Liver (tissue), 9 donors: ENCODE data around the gene MIDN. TPM values are rescaled to one million over a fixed set of nuclear protein-coding genes. Genes with fewer than 3 reads are reported as not detected.

ENCODE experiments used
- DNase-seq: peaks from one replicate; pipeline ENCODE4 v3.0.0-alpha.2; 2017; ENCODE audit warnings: low spot score
- H3K27ac ChIP-seq, 2 donors: one replicate each; pipeline ENCODE4 v1.7.0; 2013; ENCODE audit warnings: inconsistent platforms in 2 of 2, low read length in 2 of 2, control low read depth in 1 of 2, low read depth in 1 of 2, mild to moderate bottlenecking in 1 of 2
- H3K27me3 ChIP-seq, 4 donors: one replicate each; pipeline versions ENCODE4 v1.6.1 to v1.7.0; 2013; ENCODE audit warnings: low read length in 3 of 4, inconsistent platforms in 1 of 4, mild to moderate bottlenecking in 1 of 4, moderate library complexity in 1 of 4; ENCODE audit not compliant: control insufficient read depth in 4 of 4, insufficient read depth in 4 of 4
- H3K36me3 ChIP-seq, 4 donors: one replicate each; pipeline versions ENCODE4 v1.6.1 to v1.7.0; 2013; ENCODE audit warnings: low read length in 3 of 4, mild to moderate bottlenecking in 3 of 4, low read depth in 1 of 4, moderate library complexity in 1 of 4; ENCODE audit not compliant: control insufficient read depth in 4 of 4, insufficient read depth in 3 of 4
- H3K4me1 ChIP-seq, 4 donors: one replicate each; pipeline versions ENCODE4 v1.6.1 to v1.7.0; 2013; ENCODE audit warnings: low read length in 3 of 4, mild to moderate bottlenecking in 3 of 4, moderate library complexity in 1 of 4; ENCODE audit not compliant: control insufficient read depth in 4 of 4, insufficient read depth in 4 of 4
- H3K4me3 ChIP-seq, 3 donors: one replicate each; pipeline versions ENCODE4 v1.6.1 to v1.7.0; 2013; ENCODE audit warnings: low read length in 3 of 3, control low read depth in 1 of 3, low read depth in 1 of 3, mild to moderate bottlenecking in 1 of 3
- H3K9ac ChIP-seq, 2 donors: one replicate each; pipeline ENCODE4 v1.7.0; 2013; ENCODE audit warnings: low read length in 2 of 2, mild to moderate bottlenecking in 2 of 2, moderate library complexity in 2 of 2, control low read depth in 1 of 2, low read depth in 1 of 2
- H3K9me3 ChIP-seq, 4 donors: one replicate each; pipeline versions ENCODE4 v1.6.1 to v1.7.0; 2013; ENCODE audit warnings: low read length in 3 of 4; ENCODE audit not compliant: control insufficient read depth in 4 of 4
- EGR1 ChIP-seq, 2 donors: IDR thresholded peaks; 2 replicates each; pipeline ENCODE4 v1.6.1; 2016 to 2018; ENCODE audit warnings: antibody characterized with exemption in 2 of 2, low read depth in 2 of 2
- FOXA1 ChIP-seq: IDR thresholded peaks from 2 replicates; pipeline ENCODE4 v1.6.1; 2016; ENCODE audit warnings: antibody characterized with exemption
- FOXA2 ChIP-seq: IDR thresholded peaks from 2 replicates; pipeline ENCODE4 v1.6.1; 2016; ENCODE audit warnings: antibody characterized with exemption
- GABPA ChIP-seq, 2 donors: IDR thresholded peaks in 1 of 2; conservative IDR thresholded peaks in 1 of 2; 2 replicates each; pipeline ENCODE4 v1.6.1; 2016; ENCODE audit warnings: antibody characterized with exemption in 2 of 2, mild to moderate bottlenecking in 1 of 2, moderate library complexity in 1 of 2
- HNF4G ChIP-seq: IDR thresholded peaks from 2 replicates; pipeline ENCODE4 v1.6.1; 2016; ENCODE audit warnings: antibody characterized with exemption
- JUND ChIP-seq, 2 donors: IDR thresholded peaks; 2 replicates each; pipeline ENCODE4 v1.6.1; 2016; ENCODE audit warnings: antibody characterized with exemption in 2 of 2
- NR2F2 ChIP-seq: IDR thresholded peaks from 2 replicates; pipeline ENCODE4 v1.6.1; 2016; ENCODE audit warnings: antibody characterized with exemption
- RAD21 ChIP-seq, 2 donors: IDR thresholded peaks; 2 replicates each; pipeline ENCODE4 v1.6.1; 2016; ENCODE audit warnings: antibody characterized with exemption in 2 of 2, mild to moderate bottlenecking in 2 of 2
- RXRA ChIP-seq, 2 donors: IDR thresholded peaks; 2 replicates each; pipeline ENCODE4 v1.6.1; 2017 to 2018; ENCODE audit warnings: antibody characterized with exemption in 2 of 2, mild to moderate bottlenecking in 1 of 2
- SP1 ChIP-seq: IDR thresholded peaks from 2 replicates; pipeline ENCODE4 v1.6.1; 2018; ENCODE audit warnings: antibody characterized with exemption, mild to moderate bottlenecking
- TAF1 ChIP-seq: conservative IDR thresholded peaks from 2 replicates; pipeline ENCODE4 v1.6.1; 2016; ENCODE audit warnings: antibody characterized with exemption, mild to moderate bottlenecking
- YY1 ChIP-seq: IDR thresholded peaks from 2 replicates; pipeline ENCODE4 v1.6.1; 2016; ENCODE audit warnings: antibody characterized with exemption, mild to moderate bottlenecking
- WGBS: extraction: QIAGEN DNeasy Blood & Tissue Kit; methylation state at CpG from one replicate; pipeline ENCODE4 v1.1.7; 2013; 5-methylcytosine and 5-hydroxymethylcytosine counted together
- polyA plus RNA-seq, 2 donors: library from polyadenylated mRNA; stranded (reverse) in 1 of 2; unstranded in 1 of 2; fragments of 200-250 nt in 1 of 2; fragments of >200 nt in 1 of 2; fragmentation: Nextera tagmentation in 1 of 2; extraction: Ambion mirVana in 1 of 2; gene quantifications; one replicate each; pipeline versions ENCODE4 v1.2.1 to v1.2.3, GENCODE V29; 2013 to 2015
- total RNA-seq, 2 donors: library from RNA; depleted of rRNA; stranded (reverse); fragments of >200 nt; gene quantifications; one replicate each; pipeline ENCODE4 v1.2.3, GENCODE V29; 2014
- TF ChIP-seq, protein P1 (sequence below): IDR thresholded peaks from 2 replicates; pipeline ENCODE4 v1.6.1; 2016; ENCODE audit warnings: antibody characterized with exemption, mild to moderate bottlenecking
- TF ChIP-seq, protein P2 (sequence below): IDR thresholded peaks from 2 replicates; pipeline ENCODE4 v1.6.1; 2016; ENCODE audit warnings: antibody characterized with exemption
- TF ChIP-seq, protein P3 (sequence below): fragments of 150-350 bp; IDR thresholded peaks from 2 replicates; pipeline ENCODE4 v1.5.1; 2017; ENCODE audit warnings: improper control_type of control experiment, low read depth, low read length; ENCODE audit not compliant: missing input control
- TF ChIP-seq, protein P4 (sequence below): IDR thresholded peaks from 2 replicates; pipeline ENCODE4 v1.6.1; 2016; ENCODE audit warnings: antibody characterized with exemption
- TF ChIP-seq, protein P5 (sequence below): IDR thresholded peaks from 2 replicates; pipeline ENCODE4 v1.6.1; 2016; ENCODE audit warnings: antibody characterized with exemption
- donor health status: healthy.
- donor health status: healthy.
- donor health status: healthy.
- donor health status: healthy.
- donor health status: healthy.

The MIDN gene
- total and polyA plus RNA-seq, 4 donors, result 2.9 to 22.9 (median 11.8) TPM

DNA sequence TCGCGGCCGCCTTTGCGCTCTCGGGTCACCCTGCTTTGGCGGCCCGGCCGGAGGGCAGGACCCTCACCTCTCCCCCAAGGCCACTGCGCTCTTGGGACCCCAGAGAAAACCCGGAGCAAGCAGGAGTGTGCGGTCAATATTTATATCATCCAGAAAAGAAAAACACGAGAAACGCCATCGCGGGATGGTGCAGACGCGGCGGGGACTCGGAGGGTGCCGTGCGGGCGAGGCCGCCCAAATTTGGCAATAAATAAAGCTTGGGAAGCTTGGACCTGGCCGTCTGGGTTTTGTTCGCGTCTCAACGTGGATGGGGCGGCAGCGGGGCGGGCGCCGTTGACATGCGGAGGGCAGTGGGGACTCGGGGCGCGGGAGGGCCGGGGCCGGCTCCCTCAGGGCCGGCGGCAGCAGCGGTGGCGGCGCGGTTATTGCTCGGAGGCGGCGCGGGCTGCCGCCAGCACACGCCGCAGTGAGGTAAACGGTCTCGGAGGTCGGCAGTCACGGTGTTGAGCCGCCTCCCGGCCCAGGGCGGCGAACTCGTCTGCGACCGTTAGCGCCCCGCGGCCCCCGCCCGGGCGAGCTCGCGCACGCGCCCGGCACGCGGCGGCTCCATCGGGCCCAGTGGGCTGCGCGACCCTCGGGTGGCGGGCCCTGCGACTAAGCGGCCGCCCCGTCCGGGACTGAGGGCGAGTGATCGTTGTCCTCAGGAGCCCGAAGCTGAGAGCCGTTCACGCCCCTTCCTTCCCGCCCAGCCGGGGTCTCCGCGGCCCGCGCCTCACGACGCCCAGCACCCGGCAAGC, 20.0 kb upstream of the MIDN start:
- no peak for DNase-seq

More for the DNA sequence above, 20.0 kb upstream of the MIDN start:
- no peak overlapping the region for H3K4me3 ChIP-seq
- H3K9me3 ChIP-seq, result no peaks in the 10 kb centered on the region
- H3K4me1 ChIP-seq, result peaks cover 0 to 5% (median under 1%) of the 10 kb centered on the region in 4 donors
- 97% methylated on average over 100 of the region's 100 CpGs for WGBS
- no peak overlapping the region for H3K27ac ChIP-seq
- H3K9ac ChIP-seq, result no peak overlapping the region
- TF ChIP-seq SP1 (no peak), NR2F2 (no peak), YY1 (no peak), FOXA1 (no peak), RXRA (IDR thresholded peaks at IDR 0.05) (no peak), RAD21 (IDR thresholded peaks at IDR 0.05) (no peak), GABPA (IDR thresholded peaks at IDR 0.05 in 1 of 2, conservative IDR thresholded peaks at IDR 0.05 in 1 of 2) (no peak), FOXA2 (no peak), TAF1 (no peak), HNF4G (no peak), JUND (IDR thresholded peaks at IDR 0.05) (no peak), EGR1 (IDR thresholded peaks at IDR 0.05; ENCODE audit: low read depth in 2 of 2) (no peak)
- TF ChIP-seq, protein P1, sequence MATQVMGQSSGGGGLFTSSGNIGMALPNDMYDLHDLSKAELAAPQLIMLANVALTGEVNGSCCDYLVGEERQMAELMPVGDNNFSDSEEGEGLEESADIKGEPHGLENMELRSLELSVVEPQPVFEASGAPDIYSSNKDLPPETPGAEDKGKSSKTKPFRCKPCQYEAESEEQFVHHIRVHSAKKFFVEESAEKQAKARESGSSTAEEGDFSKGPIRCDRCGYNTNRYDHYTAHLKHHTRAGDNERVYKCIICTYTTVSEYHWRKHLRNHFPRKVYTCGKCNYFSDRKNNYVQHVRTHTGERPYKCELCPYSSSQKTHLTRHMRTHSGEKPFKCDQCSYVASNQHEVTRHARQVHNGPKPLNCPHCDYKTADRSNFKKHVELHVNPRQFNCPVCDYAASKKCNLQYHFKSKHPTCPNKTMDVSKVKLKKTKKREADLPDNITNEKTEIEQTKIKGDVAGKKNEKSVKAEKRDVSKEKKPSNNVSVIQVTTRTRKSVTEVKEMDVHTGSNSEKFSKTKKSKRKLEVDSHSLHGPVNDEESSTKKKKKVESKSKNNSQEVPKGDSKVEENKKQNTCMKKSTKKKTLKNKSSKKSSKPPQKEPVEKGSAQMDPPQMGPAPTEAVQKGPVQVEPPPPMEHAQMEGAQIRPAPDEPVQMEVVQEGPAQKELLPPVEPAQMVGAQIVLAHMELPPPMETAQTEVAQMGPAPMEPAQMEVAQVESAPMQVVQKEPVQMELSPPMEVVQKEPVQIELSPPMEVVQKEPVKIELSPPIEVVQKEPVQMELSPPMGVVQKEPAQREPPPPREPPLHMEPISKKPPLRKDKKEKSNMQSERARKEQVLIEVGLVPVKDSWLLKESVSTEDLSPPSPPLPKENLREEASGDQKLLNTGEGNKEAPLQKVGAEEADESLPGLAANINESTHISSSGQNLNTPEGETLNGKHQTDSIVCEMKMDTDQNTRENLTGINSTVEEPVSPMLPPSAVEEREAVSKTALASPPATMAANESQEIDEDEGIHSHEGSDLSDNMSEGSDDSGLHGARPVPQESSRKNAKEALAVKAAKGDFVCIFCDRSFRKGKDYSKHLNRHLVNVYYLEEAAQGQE, result no peak
- TF ChIP-seq, protein P2, sequence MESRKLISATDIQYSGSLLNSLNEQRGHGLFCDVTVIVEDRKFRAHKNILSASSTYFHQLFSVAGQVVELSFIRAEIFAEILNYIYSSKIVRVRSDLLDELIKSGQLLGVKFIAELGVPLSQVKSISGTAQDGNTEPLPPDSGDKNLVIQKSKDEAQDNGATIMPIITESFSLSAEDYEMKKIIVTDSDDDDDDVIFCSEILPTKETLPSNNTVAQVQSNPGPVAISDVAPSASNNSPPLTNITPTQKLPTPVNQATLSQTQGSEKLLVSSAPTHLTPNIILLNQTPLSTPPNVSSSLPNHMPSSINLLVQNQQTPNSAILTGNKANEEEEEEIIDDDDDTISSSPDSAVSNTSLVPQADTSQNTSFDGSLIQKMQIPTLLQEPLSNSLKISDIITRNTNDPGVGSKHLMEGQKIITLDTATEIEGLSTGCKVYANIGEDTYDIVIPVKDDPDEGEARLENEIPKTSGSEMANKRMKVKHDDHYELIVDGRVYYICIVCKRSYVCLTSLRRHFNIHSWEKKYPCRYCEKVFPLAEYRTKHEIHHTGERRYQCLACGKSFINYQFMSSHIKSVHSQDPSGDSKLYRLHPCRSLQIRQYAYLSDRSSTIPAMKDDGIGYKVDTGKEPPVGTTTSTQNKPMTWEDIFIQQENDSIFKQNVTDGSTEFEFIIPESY, result no peak
- TF ChIP-seq, protein P3, sequence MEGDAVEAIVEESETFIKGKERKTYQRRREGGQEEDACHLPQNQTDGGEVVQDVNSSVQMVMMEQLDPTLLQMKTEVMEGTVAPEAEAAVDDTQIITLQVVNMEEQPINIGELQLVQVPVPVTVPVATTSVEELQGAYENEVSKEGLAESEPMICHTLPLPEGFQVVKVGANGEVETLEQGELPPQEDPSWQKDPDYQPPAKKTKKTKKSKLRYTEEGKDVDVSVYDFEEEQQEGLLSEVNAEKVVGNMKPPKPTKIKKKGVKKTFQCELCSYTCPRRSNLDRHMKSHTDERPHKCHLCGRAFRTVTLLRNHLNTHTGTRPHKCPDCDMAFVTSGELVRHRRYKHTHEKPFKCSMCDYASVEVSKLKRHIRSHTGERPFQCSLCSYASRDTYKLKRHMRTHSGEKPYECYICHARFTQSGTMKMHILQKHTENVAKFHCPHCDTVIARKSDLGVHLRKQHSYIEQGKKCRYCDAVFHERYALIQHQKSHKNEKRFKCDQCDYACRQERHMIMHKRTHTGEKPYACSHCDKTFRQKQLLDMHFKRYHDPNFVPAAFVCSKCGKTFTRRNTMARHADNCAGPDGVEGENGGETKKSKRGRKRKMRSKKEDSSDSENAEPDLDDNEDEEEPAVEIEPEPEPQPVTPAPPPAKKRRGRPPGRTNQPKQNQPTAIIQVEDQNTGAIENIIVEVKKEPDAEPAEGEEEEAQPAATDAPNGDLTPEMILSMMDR, result no peak
- TF ChIP-seq, protein P4, sequence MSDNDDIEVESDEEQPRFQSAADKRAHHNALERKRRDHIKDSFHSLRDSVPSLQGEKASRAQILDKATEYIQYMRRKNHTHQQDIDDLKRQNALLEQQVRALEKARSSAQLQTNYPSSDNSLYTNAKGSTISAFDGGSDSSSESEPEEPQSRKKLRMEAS, result no peak
- TF ChIP-seq, protein P5, sequence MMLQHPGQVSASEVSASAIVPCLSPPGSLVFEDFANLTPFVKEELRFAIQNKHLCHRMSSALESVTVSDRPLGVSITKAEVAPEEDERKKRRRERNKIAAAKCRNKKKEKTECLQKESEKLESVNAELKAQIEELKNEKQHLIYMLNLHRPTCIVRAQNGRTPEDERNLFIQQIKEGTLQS, result no peak
- H3K36me3 ChIP-seq, result peaks cover 0 to 22% (median 7%) of the 10 kb centered on the region in 4 donors
- no peaks in the 10 kb centered on the region for H3K27me3 ChIP-seq
